Erythroblast (primary cell): ENCODE measurements around the gene FANCB.

Experiments
- DNase-seq, 2 experiments: peaks; one replicate each; lab custom pipeline; 2025; lab: John Stamatoyannopoulos, UW
- GATA1 ChIP-seq: IDR thresholded peaks from 2 replicates; pipeline ENCODE4 v1.6.1; 2011; ENCODE audit warnings: low read depth, mild to moderate bottlenecking, control low read depth, low read length, moderate library complexity
- POLR2A ChIP-seq: IDR thresholded peaks from 2 replicates; pipeline ENCODE4 v1.6.1; 2011; ENCODE audit warnings: mild to moderate bottlenecking, low read length

FANCB gene

GRCh38 chrX:14872851-14873675, at the start of gene FANCB, which contains the start of gene MOSPD2:
Gene FANCB, minus strand, starts transcription at chrX:14873069. Its CDS starts 7,559 bp downstream, at chrX:14865510.
Gene MOSPD2, plus strand, starts transcription at chrX:14873421. Its CDS starts 108 bp downstream, at chrX:14873529.
- TF ChIP-seq GATA1 (no peak), POLR2A (peak; percentile 74)
- DNase-seq: peak; percentile 95 to 96

GRCh38 chrX:14922437-14922836, 49.6 kb upstream of the FANCB start:
- TF ChIP-seq POLR2A (no peak), GATA1 (no peak)
- DNase-seq: no peak

DNA sequence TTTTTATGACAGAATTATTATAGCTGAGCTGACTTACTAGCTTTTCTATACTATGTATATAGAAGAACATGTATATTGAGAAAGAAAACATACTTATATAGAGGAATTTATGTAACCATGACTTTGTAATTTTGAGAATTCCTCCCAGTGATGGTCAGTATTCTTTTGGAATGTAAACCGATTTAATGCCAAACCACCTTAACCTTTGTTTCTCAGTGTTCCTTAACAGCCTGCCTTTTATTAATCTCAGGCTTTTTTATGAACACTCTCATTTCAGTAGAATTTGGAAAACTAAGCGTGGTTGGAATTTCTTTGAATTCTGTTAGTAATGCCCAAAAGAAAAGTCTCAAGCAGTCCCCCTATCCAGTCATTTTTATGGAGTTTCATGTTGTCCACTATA, 47.3 kb upstream of the FANCB start:
- TF ChIP-seq GATA1 (no peak), POLR2A (no peak)
- DNase-seq: no peak

- no peak for DNase-seq
- TF ChIP-seq POLR2A (no peak), GATA1 (no peak)
These were observed 46.5 kb upstream of the FANCB start for GRCh38 chrX:14919407-14919806.

DNA sequence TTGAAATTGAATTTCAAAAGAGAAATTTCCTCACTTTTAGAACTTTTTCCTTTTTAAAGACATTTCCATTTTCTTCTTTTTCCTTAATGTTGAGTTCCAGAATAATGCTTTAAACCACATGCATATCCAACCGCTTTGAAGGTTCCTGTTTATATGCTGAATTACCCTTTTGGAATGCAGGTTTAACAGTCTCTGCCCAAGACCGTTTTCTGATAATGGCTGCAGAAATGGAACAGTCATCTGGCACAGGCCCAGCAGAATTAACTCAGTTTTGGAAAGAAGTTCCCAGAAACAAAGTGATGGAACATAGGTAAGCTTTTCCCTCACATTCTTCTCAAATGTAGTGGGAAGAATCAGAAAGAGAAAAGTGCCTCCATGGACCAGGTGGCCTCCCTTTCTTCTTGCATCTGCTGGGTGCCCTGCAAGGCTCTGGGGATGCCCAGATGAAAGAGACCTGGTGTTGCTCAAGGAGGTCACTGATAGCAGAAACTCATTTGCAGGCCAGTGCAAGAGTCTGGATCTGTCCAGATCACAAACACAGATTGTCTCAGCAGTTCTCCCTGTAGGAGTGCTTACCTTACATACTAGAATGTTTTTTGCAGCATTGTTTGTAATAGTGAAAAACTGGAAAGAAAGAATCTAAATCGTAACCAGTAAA, 43.3 kb upstream of the FANCB start:
- TF ChIP-seq POLR2A (no peak), GATA1 (no peak)
- DNase-seq: no peak

DNA sequence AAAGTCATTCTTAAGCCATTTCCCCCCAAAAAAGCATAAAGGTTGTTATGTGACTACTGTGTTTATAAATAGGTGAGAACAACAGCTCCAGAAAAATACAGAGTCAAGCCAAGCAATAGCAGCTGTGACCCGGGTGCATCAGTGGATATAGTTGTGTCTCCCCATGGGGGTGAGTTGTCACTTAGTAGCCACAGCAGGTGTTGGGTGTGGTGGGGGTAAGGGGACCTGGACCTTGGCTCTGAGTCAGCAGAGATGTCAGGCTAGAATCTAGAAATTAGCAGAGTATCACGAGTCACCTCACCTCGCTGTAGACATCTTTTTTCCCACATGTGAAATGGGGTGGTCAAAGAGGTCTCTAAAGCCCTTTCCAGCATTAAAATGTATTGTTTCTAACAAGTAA, 42.7 kb upstream of the FANCB start:
- DNase-seq: no peak
- no peak for TF ChIP-seq GATA1
- TF ChIP-seq POLR2A: no peak

DNA sequence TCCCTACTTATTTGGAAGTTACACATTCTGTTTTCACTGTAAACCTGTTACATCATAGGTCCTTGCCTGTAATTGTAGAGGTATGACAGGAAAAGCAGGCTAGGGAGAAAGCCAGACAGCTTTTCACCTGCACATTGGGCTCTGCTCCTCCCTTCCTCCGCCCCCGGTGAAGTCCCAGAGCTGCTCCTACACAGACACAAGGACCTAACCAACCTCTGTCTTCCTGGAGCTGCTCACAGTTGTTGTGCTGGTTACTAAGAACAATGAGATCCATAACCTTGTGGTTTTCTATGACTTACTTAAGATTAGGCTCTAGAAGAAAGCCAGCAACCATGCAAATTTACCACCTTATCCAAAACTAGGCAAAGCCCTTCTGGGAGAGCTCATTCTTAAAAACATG, 40.4 kb upstream of the FANCB start:
- no peak for TF ChIP-seq GATA1
- no peak for TF ChIP-seq POLR2A
- no peak for DNase-seq

DNA sequence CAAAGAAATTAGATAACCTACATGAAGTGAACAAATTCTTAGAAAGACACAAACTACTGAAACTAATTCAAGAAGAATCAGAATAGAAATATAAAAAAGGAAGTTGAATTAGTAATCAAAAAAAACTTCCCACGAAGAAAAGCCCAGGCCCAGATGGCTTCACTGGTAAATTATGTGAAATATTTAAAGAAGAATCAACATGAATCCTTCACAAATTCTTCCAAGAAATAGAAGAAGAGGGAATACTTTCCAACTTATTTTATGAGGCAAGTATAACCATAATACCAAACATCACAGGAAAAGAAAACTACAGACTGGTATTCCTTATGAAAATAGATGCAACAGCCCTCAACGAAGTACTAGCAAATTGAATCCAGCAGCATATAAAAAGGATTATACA, 31.0 kb upstream of the FANCB start:
- DNase-seq: no peak
- TF ChIP-seq GATA1: no peak
- no peak for TF ChIP-seq POLR2A

DNA sequence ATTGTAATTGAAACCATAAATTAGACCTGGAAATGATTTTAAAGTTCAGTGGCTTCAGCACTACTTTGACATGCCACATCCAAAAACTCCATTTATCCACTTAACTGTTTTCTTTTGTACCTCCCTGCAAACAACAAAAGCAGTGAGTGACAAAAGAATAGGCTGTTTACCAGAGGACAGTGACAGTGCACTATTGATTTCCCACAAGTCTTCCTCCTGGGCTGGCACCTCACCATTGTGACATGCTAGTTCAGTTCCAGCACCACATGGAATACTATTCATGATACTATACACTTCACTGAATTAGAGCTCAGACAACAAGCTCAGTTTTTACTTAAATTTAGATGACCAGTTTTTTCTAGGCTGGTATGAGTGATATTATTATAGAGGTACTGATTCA, 29.7 kb upstream of the FANCB start:
- no peak for TF ChIP-seq POLR2A
- no peak for TF ChIP-seq GATA1
- no peak for DNase-seq

- DNase-seq: peak in 1 of 2 experiments; percentile 2
- TF ChIP-seq POLR2A: no peak
- no peak for TF ChIP-seq GATA1
These were observed 26.7 kb upstream of the FANCB start for GRCh38 chrX:14899607-14900006.

- no peak for DNase-seq
- no peak for TF ChIP-seq GATA1
- TF ChIP-seq POLR2A: no peak
These were observed 24.2 kb upstream of the FANCB start for GRCh38 chrX:14897042-14897441.

DNA sequence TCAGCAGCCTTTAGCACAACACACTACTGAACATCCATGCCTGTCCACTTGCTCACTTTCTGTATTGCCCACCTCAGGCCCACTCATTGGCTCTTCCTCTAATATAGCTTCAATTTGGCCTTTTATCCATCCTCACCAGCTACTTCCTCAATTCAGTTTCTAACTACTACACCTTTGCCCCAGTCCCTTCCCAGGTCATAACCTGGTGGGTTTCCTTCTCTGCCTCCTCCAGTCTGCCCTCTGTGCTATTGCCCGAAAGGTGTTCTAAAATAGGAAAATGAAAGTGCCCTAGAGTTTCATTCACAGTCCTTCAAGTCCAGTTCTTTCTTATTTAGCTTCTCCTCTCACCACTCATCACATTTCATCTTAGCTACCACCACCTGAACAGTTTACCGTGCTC, 23.4 kb upstream of the FANCB start:
- TF ChIP-seq POLR2A: no peak
- TF ChIP-seq GATA1: no peak
- no peak for DNase-seq

GRCh38 chrX:14886252-14886651, 13.4 kb upstream of the FANCB start:
- TF ChIP-seq POLR2A: no peak
- no peak for DNase-seq

DNA sequence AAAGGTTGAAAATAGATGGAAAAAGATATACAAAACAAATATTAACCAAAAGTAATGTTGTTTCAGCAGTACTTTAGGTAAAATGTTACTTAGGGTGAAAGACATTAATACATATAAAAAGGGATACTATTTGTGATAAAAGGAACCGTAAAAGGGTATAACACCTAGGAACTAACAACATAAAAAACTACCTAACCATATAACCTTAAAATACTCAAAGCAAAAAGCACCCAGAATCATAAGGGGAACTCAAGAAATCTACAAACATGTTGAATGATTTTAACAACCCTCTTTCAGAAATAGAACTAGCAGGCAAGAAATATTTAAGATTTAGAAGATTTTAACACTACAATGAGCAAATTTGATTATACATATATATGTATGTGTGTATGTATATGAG, 11.8 kb upstream of the FANCB start:
- no peak for DNase-seq
- TF ChIP-seq GATA1 (no peak), POLR2A (no peak)

- DNase-seq: no peak
- TF ChIP-seq GATA1: no peak
- no peak for TF ChIP-seq POLR2A
These were observed 11.0 kb upstream of the FANCB start for GRCh38 chrX:14883826-14884225.

GRCh38 chrX:14875624-14876023, 2.8 kb upstream of the FANCB start:
- TF ChIP-seq GATA1 (no peak), POLR2A (no peak)
- DNase-seq: no peak
